Skeletal muscle tissue (tissue), 5 donors: ENCODE data around the gene VCX2. TPM values are rescaled to one million over a fixed set of nuclear protein-coding genes. Genes with fewer than 3 reads are reported as not detected.
A peak's percentile ranks its signal among the peaks of the same experiment; 100 is the strongest.
"Not testable (repeated sequence)": the region's sequence is repeated elsewhere in the genome, so short reads cannot be mapped to it uniquely, and the experiment has no call there.

ENCODE experiments used
- H3K27ac ChIP-seq: one replicate; pipeline ENCODE4 v1.7.0; 2013; ENCODE audit warnings: mild to moderate bottlenecking, low read depth, low read length, inconsistent platforms
- H3K27me3 ChIP-seq, 3 donors: one replicate each; pipeline ENCODE4 v1.7.0; 2013; ENCODE audit warnings: low read length in 3 of 3; ENCODE audit not compliant: control insufficient read depth in 3 of 3, insufficient read depth in 3 of 3
- H3K36me3 ChIP-seq, 3 donors: one replicate each; pipeline ENCODE4 v1.7.0; 2013; ENCODE audit warnings: low read length in 3 of 3; ENCODE audit not compliant: control insufficient read depth in 3 of 3, insufficient read depth in 3 of 3
- H3K4me1 ChIP-seq, 3 donors: one replicate each; pipeline ENCODE4 v1.7.0; 2013; ENCODE audit warnings: low read length in 3 of 3, mild to moderate bottlenecking in 3 of 3; ENCODE audit not compliant: control insufficient read depth in 3 of 3, insufficient read depth in 3 of 3
- H3K4me3 ChIP-seq, 3 donors: one replicate each; pipeline ENCODE4 v1.7.0; 2013; ENCODE audit warnings: low read length in 3 of 3
- H3K9ac ChIP-seq, 3 donors: one replicate each; pipeline ENCODE4 v1.7.0; 2013; ENCODE audit warnings: low read length in 3 of 3, mild to moderate bottlenecking in 3 of 3, moderate library complexity in 2 of 3, low read depth in 1 of 3
- H3K9me3 ChIP-seq, 3 donors: one replicate each; pipeline ENCODE4 v1.7.0; 2013; ENCODE audit warnings: low read length in 3 of 3; ENCODE audit not compliant: control insufficient read depth in 3 of 3
- small RNA-seq: library from RNA; depleted of rRNA; stranded (forward); fragments of <200 nt; gene quantifications from one replicate; pipeline ENCODE3, GENCODE V24; 2014
- total RNA-seq: library from RNA; depleted of rRNA; stranded (reverse); fragments of >200 nt; gene quantifications from one replicate; pipeline ENCODE4 v1.2.3, GENCODE V29; 2014
- donor health status: Osteomylitis.

The VCX2 gene
- total RNA-seq, 1 donor from 2014 or later: not detected

DNA sequence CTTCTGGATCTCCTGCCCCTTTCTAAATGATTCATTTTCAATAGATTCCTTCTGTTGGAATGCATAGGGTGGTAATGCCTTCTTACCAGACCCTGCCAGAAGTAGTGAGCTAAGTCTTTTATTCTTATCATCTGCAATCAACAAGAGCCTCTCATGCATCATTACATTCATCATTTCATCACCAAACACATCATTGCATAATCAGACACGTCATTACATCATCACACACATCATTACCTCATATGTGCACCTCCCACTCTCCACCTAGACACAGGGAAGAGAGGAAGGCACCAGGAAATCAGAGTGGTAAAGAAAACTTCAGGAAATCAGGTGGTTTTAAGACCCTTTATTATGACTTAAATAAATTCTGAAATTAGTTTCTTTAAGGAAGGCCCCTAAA, 45.0 kb downstream of the VCX2 start:
- Histone ChIP-seq H3K9me3 (no peaks in the 10 kb centered on the region), H3K9ac (no peak overlapping the region), H3K27ac (no peak overlapping the region), H3K36me3 (no peaks in the 10 kb centered on the region), H3K4me3 (no peak overlapping the region), H3K4me1 (no peaks in the 10 kb centered on the region), H3K27me3 (no peaks in the 10 kb centered on the region)

DNA sequence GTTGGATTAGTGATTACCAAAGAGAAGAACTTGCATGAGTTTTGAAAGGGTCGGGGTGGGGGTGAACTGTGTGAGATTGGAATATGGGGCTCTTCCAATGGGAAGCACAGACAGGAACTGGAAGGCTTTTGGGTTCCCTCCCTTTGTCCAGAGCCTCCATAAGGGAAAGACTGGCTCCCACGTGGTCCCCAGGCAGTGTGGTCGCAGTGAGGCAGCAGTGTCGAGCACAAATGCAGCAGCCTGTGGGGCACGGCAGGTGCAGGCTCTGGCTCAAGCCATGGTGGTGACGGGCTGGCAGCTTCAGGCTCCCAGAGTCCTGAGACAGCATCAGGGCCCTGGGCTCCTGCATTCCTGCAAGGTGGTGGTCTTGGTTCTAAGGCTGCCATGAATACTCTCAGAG, 45.5 kb downstream of the VCX2 start:
- H3K27me3 ChIP-seq: no peaks in the 10 kb centered on the region
- no peaks in the 10 kb centered on the region for H3K9me3 ChIP-seq
- no peaks in the 10 kb centered on the region for H3K36me3 ChIP-seq
- H3K9ac ChIP-seq: no peak overlapping the region
- H3K4me1 ChIP-seq: no peaks in the 10 kb centered on the region
- no peak overlapping the region for H3K4me3 ChIP-seq
- H3K27ac ChIP-seq: no peak overlapping the region

DNA sequence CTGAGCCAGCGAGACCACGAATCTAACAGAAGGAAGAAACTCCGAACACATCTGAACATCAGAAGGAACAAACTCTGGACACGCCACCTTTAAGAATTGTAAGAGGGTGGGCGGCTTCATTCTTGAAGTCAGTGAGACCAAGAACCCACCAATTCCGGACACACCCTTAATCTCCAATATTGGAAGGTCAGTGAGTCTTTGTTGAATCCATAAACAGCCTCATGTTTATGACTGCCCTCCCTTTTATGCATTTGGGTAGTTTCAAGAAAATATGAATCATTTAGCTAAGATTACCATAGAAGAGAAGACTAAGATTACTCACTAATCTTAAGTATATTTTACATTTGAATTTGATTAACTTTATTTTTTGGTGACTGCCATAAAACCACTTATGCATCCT, 48.5 kb downstream of the VCX2 start:
- Histone ChIP-seq H3K9ac (no peak overlapping the region), H3K4me1 (no peaks in the 10 kb centered on the region), H3K27me3 (no peaks in the 10 kb centered on the region), H3K4me3 (no peak overlapping the region), H3K9me3 (no peaks in the 10 kb centered on the region), H3K36me3 (no peaks in the 10 kb centered on the region), H3K27ac (no peak overlapping the region)

DNA sequence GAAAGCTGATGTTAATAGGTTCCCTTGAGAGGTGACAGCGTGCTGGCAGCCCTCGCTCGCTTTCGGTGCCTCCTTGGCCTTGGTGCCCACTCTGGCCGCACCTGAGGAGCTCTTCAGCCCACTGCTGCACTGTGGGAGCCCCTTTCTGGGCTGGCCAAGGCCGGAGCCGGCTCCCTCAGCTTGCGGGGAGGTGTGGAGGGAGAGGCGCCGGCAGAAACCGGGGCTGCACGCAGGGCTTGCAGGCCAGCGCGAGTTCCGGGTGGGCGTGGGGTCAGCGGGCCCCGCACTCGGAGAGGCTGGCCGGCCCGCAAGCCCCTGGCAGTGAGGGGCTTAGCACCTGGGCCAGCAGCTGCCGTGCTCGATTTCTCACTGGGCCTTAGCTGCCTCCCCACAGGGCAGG, 49.7 kb downstream of the VCX2 start:
- not testable (repeated sequence) for H3K4me1 ChIP-seq, H3K4me3 ChIP-seq, H3K9ac ChIP-seq, H3K9me3 ChIP-seq, H3K36me3 ChIP-seq, H3K27ac ChIP-seq, H3K27me3 ChIP-seq

Small RNAs within 50 kb of the gene (small RNA-seq; reads per million reads assigned to genes)
- gene MIR651: 3.1 reads per million, percentile 88 among the genes with 10 or more reads in this experiment

Other genes with a start within 250 kb of the VCX2 start
- gene PNPLA4, start 243.9 kb downstream of the VCX2 start, total RNA-seq: 13.6 TPM